ENCODE results near the gene USB1.

USB1 gene

GRCh38 chr16:58035356-58036170, 34.4 kb downstream of the USB1 start:
- no peak for DNase-seq

- no peak for DNase-seq
Observed at GRCh38 chr16:58036943-58037342, 35.7 kb downstream of the USB1 start.

GRCh38 chr16:58037365-58038057, 36.3 kb downstream of the USB1 start:
- DNase-seq = no peak

- DNase-seq = no peak
Observed at GRCh38 chr16:58038219-58038641, 37.0 kb downstream of the USB1 start.

- no peak for DNase-seq
Observed at GRCh38 chr16:58039829-58040495, 38.8 kb downstream of the USB1 start.

DNA sequence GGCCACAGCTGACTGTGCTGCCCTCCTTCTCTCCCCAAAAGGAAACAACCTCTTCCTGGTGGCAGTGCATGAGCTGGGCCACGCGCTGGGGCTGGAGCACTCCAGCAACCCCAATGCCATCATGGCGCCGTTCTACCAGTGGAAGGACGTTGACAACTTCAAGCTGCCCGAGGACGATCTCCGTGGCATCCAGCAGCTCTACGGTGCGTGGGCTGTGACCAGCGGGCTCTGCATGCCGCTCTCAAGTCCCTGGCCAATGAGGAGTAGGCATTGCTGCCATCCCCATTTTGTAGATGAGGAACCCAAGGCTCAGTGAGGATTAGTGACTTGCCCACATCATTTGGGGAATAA, 39.3 kb downstream of the USB1 start:
- no peak for DNase-seq

DNA sequence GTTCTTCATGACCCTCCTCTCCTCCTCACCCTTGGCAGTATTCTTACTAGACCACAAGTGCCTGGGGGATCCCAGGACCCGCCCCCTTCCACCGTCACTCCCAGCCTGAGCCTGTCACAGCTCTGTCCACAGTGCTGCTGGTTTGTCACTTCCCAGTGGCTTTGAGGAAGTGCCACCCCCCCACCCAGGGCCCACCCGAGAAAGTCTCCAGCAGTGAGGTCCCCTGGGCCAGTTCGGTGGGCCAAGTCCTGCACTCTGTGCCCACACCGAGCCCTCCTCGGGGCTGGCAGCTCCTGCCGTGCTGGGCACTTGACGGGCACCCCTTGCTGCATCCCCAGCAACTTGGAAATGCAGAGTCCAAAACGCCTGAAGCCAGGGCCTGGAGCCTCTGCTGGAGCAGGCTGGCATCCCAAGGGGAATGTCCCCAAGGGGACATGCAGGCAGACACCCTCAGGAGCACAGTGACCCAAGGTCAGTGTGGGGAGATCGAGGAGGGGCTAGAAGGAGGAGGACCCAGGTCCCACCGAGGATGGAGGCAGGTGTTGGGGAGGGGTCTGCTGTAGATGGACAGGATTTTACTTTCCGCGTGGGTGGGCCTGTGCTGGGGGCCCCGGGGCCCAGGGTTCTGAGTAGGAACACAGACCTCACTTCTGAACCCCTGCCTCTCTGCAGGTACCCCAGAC, 39.9 kb downstream of the USB1 start:
- DNase-seq = no peak

DNA sequence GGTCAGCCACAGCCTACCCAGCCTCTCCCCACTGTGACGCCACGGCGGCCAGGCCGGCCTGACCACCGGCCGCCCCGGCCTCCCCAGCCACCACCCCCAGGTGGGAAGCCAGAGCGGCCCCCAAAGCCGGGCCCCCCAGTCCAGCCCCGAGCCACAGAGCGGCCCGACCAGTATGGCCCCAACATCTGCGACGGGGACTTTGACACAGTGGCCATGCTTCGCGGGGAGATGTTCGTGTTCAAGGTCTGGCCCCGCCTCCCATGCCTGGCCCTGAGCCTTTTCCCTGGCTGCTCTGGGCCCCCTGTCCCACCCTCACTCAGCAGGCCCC, 40.4 kb downstream of the USB1 start:
- DNase-seq = no peak

DNA sequence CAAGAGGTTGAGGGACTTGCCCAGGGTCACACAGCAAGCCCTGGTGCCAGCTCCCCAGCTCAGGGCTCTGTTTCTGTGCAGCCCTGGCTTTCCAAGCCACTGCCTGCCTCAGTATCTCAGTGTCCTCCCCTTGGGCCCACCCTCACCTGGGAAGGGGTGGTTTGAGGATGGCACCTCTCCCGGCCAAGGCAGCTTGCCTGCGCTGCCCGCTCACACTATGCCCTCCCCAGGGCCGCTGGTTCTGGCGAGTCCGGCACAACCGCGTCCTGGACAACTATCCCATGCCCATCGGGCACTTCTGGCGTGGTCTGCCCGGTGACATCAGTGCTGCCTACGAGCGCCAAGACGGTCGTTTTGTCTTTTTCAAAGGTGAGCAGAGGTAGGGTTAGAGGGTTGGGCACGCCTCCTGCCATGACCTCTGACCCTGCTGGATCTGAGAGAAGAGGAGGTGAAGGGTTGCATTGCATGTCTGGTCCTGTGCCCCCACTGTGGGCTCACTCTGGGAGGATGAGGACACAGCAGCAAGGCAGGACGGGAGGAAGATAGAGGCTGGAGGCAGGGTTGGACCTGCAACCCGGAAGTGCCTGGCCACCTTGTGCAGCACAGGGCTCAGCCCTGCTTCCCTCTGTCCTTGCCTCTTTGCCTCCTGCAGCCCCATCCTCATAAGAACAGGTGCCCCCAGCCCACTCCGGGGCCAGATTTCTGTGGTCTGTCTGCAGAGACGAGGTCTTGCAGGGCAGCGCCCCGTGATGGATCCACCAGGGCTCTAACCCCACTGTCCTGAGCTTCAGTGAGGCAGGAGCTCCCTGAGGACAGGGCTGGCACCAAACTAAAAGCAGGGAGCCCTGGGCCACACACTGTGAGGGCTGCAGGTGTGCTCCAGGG, 41.0 kb downstream of the USB1 start:
- no peak for DNase-seq

DNA sequence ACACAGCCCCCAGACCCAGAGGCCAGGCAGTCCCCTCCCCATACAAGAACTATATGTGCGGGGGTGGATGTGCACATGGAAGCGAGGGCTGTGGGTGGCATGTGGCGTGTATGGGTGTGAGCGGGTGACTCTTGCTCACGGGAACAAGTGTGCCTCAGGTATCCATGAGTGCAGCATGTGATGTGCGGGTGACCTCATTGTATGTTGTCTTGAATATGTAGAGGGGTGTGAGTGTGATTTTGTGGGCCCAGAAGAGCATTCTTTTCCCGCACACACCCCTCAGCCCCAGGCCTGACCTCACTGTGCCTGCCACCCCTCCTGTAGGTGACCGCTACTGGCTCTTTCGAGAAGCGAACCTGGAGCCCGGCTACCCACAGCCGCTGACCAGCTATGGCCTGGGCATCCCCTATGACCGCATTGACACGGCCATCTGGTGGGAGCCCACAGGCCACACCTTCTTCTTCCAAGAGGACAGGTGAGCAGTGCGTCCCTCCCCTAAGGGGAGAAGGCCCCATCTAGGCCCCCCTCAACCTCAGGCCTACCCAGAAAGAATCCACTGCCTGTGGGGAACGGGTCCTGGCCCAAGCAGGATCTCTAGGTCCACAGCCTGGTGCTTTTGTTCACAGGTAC, 41.8 kb downstream of the USB1 start:
- DNase-seq = no peak

GRCh38 chr16:58043571-58044155, 42.5 kb downstream of the USB1 start:
- DNase-seq = no peak

GRCh38 chr16:58044266-58045019, 43.2 kb downstream of the USB1 start:
- DNase-seq = no peak

GRCh38 chr16:58045096-58045495, 43.9 kb downstream of the USB1 start:
- DNase-seq = no peak

- peak; percentile 7 to 52 for DNase-seq
Observed at GRCh38 chr16:58046054-58046881, 45.1 kb downstream of the USB1 start.

GRCh38 chr16:58046936-58047335, 45.7 kb downstream of the USB1 start:
- no peak for DNase-seq

GRCh38 chr16:58047557-58048348, 46.5 kb downstream of the USB1 start:
- DNase-seq = no peak

GRCh38 chr16:58048494-58049231, 47.5 kb downstream of the USB1 start:
- DNase-seq = no peak
